ENCODE results near the gene KLHL13. TPM values are rescaled to one million over a fixed set of nuclear protein-coding genes. Genes with fewer than 3 reads are reported as not detected.

KLHL13 gene
- total RNA-seq, 1 donor from 2014 or later = 3.9 TPM

GRCh38 chrX:117978402-117978801 is 138.2 kb downstream of the KLHL13 start:
- H3K9me3 ChIP-seq = no peaks in the 10 kb centered on the region
- intact Hi-C loops (cut with DNase I) = no loop called here
- no peak for DNase-seq

DNA sequence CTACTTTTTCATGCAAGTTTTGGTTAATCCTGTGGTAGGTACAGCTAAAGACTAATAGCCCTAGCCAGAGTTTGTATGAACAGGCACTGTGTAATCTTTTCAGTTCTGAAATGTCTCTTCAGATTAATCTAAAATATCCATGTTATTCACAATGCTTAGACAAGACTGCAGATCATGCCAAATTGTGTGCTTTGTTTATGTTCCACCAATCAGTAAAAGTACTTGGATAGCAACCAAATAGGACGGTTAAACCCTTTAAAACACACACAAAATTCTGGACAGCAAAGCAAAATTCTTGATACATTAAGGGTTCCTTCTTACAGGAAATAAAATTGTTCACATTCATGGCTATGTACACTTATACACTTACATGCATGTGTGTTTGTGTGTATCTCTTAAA is 139.1 kb downstream of the KLHL13 start:
- H3K27me3 ChIP-seq (ENCODE audit: low read depth) = no peaks in the 10 kb centered on the region
- TF ChIP-seq CTCF (IDR thresholded peaks at IDR 0.05) = no peak
- no peaks in the 10 kb centered on the region for H3K36me3 ChIP-seq
- no peak overlapping the region for H3K27ac ChIP-seq
- ATAC-seq (no peak), DNase-seq (no peak)
- H3K4me3 ChIP-seq = no peak overlapping the region
- intact Hi-C loops (cut with DNase I) = no loop called here
- H3K4me1 ChIP-seq = no peaks in the 10 kb centered on the region
- no peaks in the 10 kb centered on the region for H3K9me3 ChIP-seq

More at GRCh38 chrX:117978402-117978801, 138.2 kb downstream of the KLHL13 start:
- Histone ChIP-seq H3K4me1 (no peaks in the 10 kb centered on the region), H3K27me3 (ENCODE audit: low read depth) (no peaks in the 10 kb centered on the region), H3K36me3 (no peaks in the 10 kb centered on the region), H3K4me3 (no peak overlapping the region), H3K27ac (no peak overlapping the region)
- no peak for ATAC-seq
- TF ChIP-seq CTCF (IDR thresholded peaks at IDR 0.05) = no peak

DNA sequence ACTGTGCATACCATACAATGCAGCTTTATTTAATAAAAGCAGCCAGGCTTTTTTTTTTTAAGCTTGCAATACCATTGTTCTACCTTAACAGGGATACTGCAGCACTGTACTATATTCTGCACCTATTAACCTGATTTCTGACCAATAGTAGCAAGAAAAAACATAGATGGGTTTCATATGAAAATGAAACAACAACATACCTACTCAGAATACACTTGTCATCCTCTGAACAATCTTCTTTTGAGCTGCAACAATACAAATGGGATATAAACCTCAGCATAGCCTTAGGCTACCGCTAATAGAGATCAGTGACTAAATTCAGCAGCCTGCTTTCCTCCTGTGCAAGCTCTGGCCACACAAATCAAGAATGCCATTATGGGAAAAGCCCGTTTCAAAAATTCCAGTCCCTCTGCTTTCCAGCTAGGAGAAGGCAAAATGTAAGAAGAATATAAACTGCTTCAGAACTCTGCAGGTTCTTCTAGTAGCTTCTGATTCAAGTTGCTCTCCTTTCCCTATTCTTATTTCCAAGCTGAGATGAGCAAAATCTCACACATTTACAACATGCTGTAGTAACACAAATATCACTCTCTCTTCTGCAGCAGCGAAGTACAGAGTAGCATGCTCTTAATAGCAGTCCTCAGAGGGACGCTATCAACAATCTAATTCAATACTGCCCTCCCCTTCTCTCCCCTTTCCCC is 143.4 kb downstream of the KLHL13 start:
- H3K27ac ChIP-seq = no peak overlapping the region
- no peaks in the 10 kb centered on the region for H3K9me3 ChIP-seq
- no peaks in the 10 kb centered on the region for H3K27me3 ChIP-seq (ENCODE audit: low read depth)
- no peak overlapping the region for H3K4me3 ChIP-seq
- no peaks in the 10 kb centered on the region for H3K4me1 ChIP-seq
- H3K36me3 ChIP-seq = no peaks in the 10 kb centered on the region
- intact Hi-C loops (cut with DNase I) = no loop called here
- no peak for ATAC-seq
- no peak for TF ChIP-seq CTCF (IDR thresholded peaks at IDR 0.05)
- DNase-seq = no peak

- no peaks in the 10 kb centered on the region for H3K9me3 ChIP-seq
- H3K4me3 ChIP-seq = no peak overlapping the region
- no peak overlapping the region for H3K27ac ChIP-seq
- TF ChIP-seq CTCF (IDR thresholded peaks at IDR 0.05) = no peak
- intact Hi-C loops (cut with DNase I) = no loop called here
- H3K27me3 ChIP-seq (ENCODE audit: low read depth) = no peaks in the 10 kb centered on the region
- H3K36me3 ChIP-seq = no peaks in the 10 kb centered on the region
- DNase-seq (no peak), ATAC-seq (no peak)
- H3K4me1 ChIP-seq = no peaks in the 10 kb centered on the region
These were observed 143.9 kb downstream of the KLHL13 start for GRCh38 chrX:117972711-117973109.

DNA sequence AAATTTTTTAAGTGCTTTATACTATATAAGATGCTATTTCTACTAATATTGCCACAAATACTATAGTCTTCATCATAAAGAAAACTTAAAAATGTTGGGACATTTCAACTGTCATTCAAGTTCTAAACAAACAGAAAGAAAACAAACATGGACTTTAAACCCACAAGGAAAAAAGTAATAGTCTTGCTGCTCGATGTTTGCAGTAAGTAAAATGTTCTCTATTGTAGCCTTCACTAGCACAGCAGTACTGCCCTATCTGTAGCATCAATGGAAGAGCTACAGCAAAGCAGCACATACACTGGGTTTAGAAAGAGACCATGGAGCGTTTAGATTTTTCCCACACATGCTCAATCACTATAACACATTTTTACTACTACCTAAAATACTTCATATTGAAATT is 146.8 kb downstream of the KLHL13 start:
- no peak for TF ChIP-seq CTCF (IDR thresholded peaks at IDR 0.05)
- ATAC-seq = no peak

More for the DNA sequence above, 146.8 kb downstream of the KLHL13 start:
- no peaks in the 10 kb centered on the region for H3K36me3 ChIP-seq
- DNase-seq = no peak
- no peaks in the 10 kb centered on the region for H3K9me3 ChIP-seq
- H3K27me3 ChIP-seq (ENCODE audit: low read depth) = no peaks in the 10 kb centered on the region
- intact Hi-C loops (cut with DNase I) = no loop called here
- no peak overlapping the region for H3K27ac ChIP-seq
- H3K4me1 ChIP-seq = no peaks in the 10 kb centered on the region
- H3K4me3 ChIP-seq = no peak overlapping the region
